ENCODE results near the gene MAN1C1. TPM values are rescaled to one million over a fixed set of nuclear protein-coding genes. Genes with fewer than 3 reads are reported as not detected.

The MAN1C1 gene
- total RNA-seq, 4 donors from 2014 or later: 11.0 to 20.9 (median 15.9) TPM

DNA sequence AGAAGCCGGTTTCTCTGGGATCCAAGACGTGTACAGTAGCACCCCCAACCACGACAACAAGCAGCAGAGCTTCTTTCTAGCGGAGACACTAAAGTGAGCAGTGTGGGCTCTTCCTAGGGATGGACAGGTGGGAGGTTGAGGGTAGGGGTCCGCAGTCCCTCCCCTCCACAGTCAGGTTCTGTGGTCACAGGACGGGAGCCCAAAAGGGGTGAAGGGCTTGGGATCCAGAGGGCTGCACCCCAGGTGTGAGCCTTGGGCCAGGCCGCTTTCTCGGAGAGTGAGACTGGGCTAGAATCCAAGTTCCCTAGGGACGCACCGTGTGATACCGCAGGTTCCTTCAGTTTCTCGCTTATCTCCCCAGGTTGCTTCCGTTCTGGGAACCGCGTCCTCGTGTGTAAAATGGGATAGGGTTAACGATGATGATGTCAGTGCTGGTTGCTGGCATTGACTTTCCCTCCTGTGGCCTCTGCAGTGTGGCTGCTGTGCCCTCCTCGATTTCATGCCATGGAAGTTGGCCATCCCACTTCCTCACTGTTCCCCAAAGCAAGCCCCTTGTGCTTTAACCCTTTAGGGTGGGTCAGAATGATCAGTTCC is 166.1 kb downstream of the MAN1C1 start:
- TF ChIP-seq, protein P1, sequence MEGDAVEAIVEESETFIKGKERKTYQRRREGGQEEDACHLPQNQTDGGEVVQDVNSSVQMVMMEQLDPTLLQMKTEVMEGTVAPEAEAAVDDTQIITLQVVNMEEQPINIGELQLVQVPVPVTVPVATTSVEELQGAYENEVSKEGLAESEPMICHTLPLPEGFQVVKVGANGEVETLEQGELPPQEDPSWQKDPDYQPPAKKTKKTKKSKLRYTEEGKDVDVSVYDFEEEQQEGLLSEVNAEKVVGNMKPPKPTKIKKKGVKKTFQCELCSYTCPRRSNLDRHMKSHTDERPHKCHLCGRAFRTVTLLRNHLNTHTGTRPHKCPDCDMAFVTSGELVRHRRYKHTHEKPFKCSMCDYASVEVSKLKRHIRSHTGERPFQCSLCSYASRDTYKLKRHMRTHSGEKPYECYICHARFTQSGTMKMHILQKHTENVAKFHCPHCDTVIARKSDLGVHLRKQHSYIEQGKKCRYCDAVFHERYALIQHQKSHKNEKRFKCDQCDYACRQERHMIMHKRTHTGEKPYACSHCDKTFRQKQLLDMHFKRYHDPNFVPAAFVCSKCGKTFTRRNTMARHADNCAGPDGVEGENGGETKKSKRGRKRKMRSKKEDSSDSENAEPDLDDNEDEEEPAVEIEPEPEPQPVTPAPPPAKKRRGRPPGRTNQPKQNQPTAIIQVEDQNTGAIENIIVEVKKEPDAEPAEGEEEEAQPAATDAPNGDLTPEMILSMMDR (IDR thresholded peaks at IDR 0.05; ENCODE audit: low read depth): no peak

DNA sequence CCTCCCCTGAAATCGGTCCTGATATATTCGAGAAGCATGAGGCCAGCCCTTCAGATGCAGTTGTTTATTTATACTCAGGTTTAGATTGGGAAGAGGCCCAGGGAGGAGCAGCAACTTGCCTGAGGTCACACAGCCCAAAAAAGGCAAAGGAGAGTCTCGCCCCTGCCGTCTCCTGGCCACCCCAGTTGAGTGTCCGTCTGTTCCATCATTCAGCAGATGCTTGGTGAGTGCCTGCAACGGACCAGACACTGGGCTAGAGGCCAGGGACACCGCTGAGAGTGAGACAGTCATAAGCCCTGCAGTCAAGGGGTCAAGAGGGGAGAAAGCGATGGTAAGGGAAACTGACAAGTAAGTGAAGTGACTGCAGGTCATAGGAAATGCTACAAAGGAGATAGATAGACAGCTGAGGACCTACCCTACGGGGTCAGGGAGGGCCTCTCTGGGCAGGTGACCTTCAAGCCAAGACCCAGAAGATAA is 168.0 kb downstream of the MAN1C1 start:
- TF ChIP-seq, protein P1 (IDR thresholded peaks at IDR 0.05; ENCODE audit: low read depth): no peak

- TF ChIP-seq, protein P1 (IDR thresholded peaks at IDR 0.05; ENCODE audit: low read depth): no peak
These were observed 168.9 kb downstream of the MAN1C1 start for GRCh38 chr1:25785333-25786067.

DNA sequence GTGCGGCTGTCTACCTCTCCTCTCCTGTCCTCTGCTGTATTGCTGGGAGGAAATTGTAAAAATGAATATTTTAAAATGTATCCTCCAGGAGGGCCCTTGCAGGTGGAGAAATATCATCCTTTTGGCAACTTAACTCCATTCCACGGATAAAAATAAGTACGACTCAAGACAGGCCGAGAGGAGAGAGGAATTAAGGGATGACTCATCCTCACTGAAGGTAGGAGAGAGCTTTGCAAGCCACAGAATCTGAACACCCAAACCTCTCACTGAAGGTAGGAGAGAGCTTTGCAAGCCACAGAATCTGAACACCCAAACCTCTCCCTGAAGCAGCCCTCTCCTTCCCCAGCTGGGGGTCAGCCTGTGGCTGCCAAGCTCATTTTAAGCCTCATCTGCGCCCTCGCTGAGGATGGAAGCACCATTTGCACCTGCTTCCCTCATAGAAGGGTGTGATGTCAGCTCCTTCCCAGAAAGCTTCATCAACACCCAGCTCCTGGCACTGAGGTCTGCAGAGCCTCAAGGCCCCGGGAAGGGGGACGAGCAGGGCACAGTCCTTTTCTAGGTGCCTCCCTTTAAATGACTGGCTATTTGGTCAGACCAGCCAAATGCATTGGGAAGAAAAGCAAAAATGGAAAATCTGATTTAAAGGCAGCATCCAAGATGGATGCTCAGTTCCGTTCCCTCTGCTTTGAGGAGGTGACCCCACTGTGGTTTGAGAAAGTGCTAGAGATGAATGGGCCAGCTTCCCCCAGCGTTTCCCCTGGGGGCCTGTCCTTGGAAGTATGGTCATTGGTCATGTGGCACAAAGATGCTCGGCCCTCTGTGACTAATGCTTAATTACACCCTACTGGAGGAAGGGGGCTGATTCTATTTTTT is 170.5 kb downstream of the MAN1C1 start:
- TF ChIP-seq, protein P1 (IDR thresholded peaks at IDR 0.05; ENCODE audit: low read depth): no peak

- TF ChIP-seq, protein P1 (IDR thresholded peaks at IDR 0.05; ENCODE audit: low read depth): no peak
These were observed 171.2 kb downstream of the MAN1C1 start for GRCh38 chr1:25787760-25788166.

- TF ChIP-seq, protein P1 (IDR thresholded peaks at IDR 0.05; ENCODE audit: low read depth): no peak
These were observed 173.9 kb downstream of the MAN1C1 start for GRCh38 chr1:25790472-25790871.

- TF ChIP-seq, protein P1 (IDR thresholded peaks at IDR 0.05; ENCODE audit: low read depth): no peak
These were observed 175.5 kb downstream of the MAN1C1 start for GRCh38 chr1:25792115-25792514.

Measured in subcutaneous adipose tissue (tissue), 4 donors.